ENCODE measurements around the gene TUBB3.
A peak's percentile ranks its signal among the peaks of the same experiment; 100 is the strongest.

Gene TUBB3

GRCh38 chr16:89974870-89975269, 51.7 kb downstream of the TUBB3 start:
- Mint-ChIP-seq H3K27me3 (no peaks in the 10 kb centered on the region), H3K36me3 (peaks cover 10% of the 10 kb centered on the region), H3K4me1 (peaks cover 30% of the 10 kb centered on the region), H3K9me3 (no peaks in the 10 kb centered on the region), H3K4me3 (peak overlapping the region; percentile 15), H3K27ac (no peak overlapping the region)

DNA sequence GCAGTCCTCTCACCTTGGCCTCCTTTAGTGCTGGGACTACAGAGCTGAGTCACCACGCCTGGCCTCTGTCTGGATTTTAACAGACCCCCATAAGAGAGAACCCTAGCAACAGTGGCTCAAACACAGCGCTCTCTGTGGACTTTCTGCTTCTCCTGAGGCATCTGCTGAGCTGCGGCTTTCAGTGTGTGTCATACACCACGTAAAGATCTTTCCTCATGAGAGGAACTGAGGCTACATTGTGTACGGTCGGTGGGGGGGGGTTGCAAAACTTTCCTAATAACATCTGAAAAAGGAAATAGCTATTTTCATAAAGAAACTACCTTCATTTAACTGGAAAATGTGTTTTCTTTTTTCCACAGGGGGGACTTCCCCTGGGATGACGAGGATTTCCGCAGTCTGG, 58.3 kb downstream of the TUBB3 start:
- Mint-ChIP-seq H3K4me3 (no peak overlapping the region), H3K4me1 (no peaks in the 10 kb centered on the region), H3K27ac (no peak overlapping the region), H3K9me3 (no peaks in the 10 kb centered on the region), H3K27me3 (no peaks in the 10 kb centered on the region), H3K36me3 (peaks cover 14% of the 10 kb centered on the region)

GRCh38 chr16:89982318-89982717, 59.2 kb downstream of the TUBB3 start:
- Mint-ChIP-seq H3K9me3 (no peaks in the 10 kb centered on the region), H3K4me1 (no peaks in the 10 kb centered on the region), H3K4me3 (no peak overlapping the region), H3K36me3 (peaks cover 19% of the 10 kb centered on the region), H3K27ac (no peak overlapping the region), H3K27me3 (no peaks in the 10 kb centered on the region)

GRCh38 chr16:89983536-89983935, 60.4 kb downstream of the TUBB3 start:
- no peaks in the 10 kb centered on the region for H3K27me3 Mint-ChIP-seq
- no peak overlapping the region for H3K27ac Mint-ChIP-seq
- H3K36me3 Mint-ChIP-seq: peaks cover 20% of the 10 kb centered on the region
- no peaks in the 10 kb centered on the region for H3K9me3 Mint-ChIP-seq
- no peak overlapping the region for H3K4me3 Mint-ChIP-seq
- no peaks in the 10 kb centered on the region for H3K4me1 Mint-ChIP-seq

GRCh38 chr16:89984216-89984615, 61.1 kb downstream of the TUBB3 start:
- H3K27ac Mint-ChIP-seq: no peak overlapping the region
- H3K4me3 Mint-ChIP-seq: no peak overlapping the region
- no peaks in the 10 kb centered on the region for H3K27me3 Mint-ChIP-seq
- H3K4me1 Mint-ChIP-seq: no peaks in the 10 kb centered on the region
- H3K36me3 Mint-ChIP-seq: peaks cover 18% of the 10 kb centered on the region
- H3K9me3 Mint-ChIP-seq: no peaks in the 10 kb centered on the region

- peaks cover 15% of the 10 kb centered on the region for H3K36me3 Mint-ChIP-seq
- H3K9me3 Mint-ChIP-seq: no peaks in the 10 kb centered on the region
- H3K4me1 Mint-ChIP-seq: no peaks in the 10 kb centered on the region
- H3K27me3 Mint-ChIP-seq: no peaks in the 10 kb centered on the region
- no peak overlapping the region for H3K27ac Mint-ChIP-seq
- H3K4me3 Mint-ChIP-seq: no peak overlapping the region
These were observed 62.1 kb downstream of the TUBB3 start for GRCh38 chr16:89985219-89985618.

Measured in activated naive CD4-positive, alpha-beta T cell treated with anti-CD3 and anti-CD28 coated beads, Interleukin-2, amount 50 U/mL, for 24 hours (primary cell).